Gastroesophageal sphincter (tissue), 4 donors: Measurements from ENCODE around the gene TCTA. TPM values are rescaled to one million over a fixed set of nuclear protein-coding genes. Genes with fewer than 3 reads are reported as not detected.
A peak's percentile ranks its signal among the peaks of the same experiment; 100 is the strongest.
"Not testable (repeated sequence)": the region's sequence is repeated elsewhere in the genome, so short reads cannot be mapped to it uniquely, and the experiment has no call there.

Source experiments
- ATAC-seq: fragments of 150-250 bp; one replicate; pipeline ENCODE4 v1.9.1; 2016; ENCODE audit warnings: mild to moderate bottlenecking, moderate library complexity
- H3K27ac ChIP-seq, 4 donors: fragments of 200-600 bp; sonication (generic) in 3 of 4; 1 replicate in 3 of 4; 2 replicates in 1 of 4; pipeline ENCODE4 v1.5.1; 2016 to 2019
- H3K27me3 ChIP-seq: fragments of 200-600 bp; sonication (generic); one replicate; pipeline ENCODE4 v1.5.1; 2019
- H3K36me3 ChIP-seq, 2 donors: fragments of 200-600 bp; sonication (generic); one replicate each; pipeline ENCODE4 v1.5.1; 2019; ENCODE audit warnings: control low read depth in 1 of 2
- H3K4me1 ChIP-seq, 3 donors: fragments of 200-600 bp; sonication (generic); 1 replicate in 2 of 3; 2 replicates in 1 of 3; pipeline ENCODE4 v1.5.1; 2016 to 2019; ENCODE audit warnings: control low read depth in 2 of 3
- H3K4me3 ChIP-seq, 2 donors: fragments of 200-600 bp; sonication (generic); one replicate each; pipeline ENCODE4 v1.5.1; 2019; ENCODE audit warnings: mild to moderate bottlenecking in 1 of 2, moderate library complexity in 1 of 2
- H3K9me3 ChIP-seq, 3 donors: fragments of 200-600 bp; sonication (generic); one replicate each; pipeline ENCODE4 v1.5.1; 2017 to 2019; ENCODE audit warnings: control low read depth in 2 of 3
- EP300 ChIP-seq: sonication (generic); formaldehyde crosslinking; IDR thresholded peaks from one replicate; pipeline ENCODE4 v1.6.1; 2017; ENCODE audit warnings: antibody characterized with exemption, mild to moderate bottlenecking
- POLR2A ChIP-seq, 2 donors: fragments of 450-650 bp; IDR thresholded peaks; one replicate each; pipeline ENCODE4 v1.6.1; 2017; ENCODE audit warnings: antibody characterized with exemption in 2 of 2, mild to moderate bottlenecking in 2 of 2, moderate library complexity in 1 of 2
- POLR2AphosphoS5 ChIP-seq: sonication (generic); formaldehyde crosslinking; IDR thresholded peaks from one replicate; pipeline ENCODE4 v1.6.1; 2017; ENCODE audit warnings: antibody characterized with exemption
- WGBS, 2 donors: methylation state at CpG; one replicate each; pipeline ENCODE4 v1.1.5; 2018; ENCODE audit warnings: low coverage in 1 of 2; 5-methylcytosine and 5-hydroxymethylcytosine counted together
- total RNA-seq, 4 donors: library from RNA; depleted of rRNA; stranded (reverse); fragments of >200 nt; gene quantifications; one replicate each; pipeline ENCODE4 v1.1.0, GENCODE V29; 2016
- TF ChIP-seq, protein P1 (sequence below), 4 experiments: fragments of 200-600 bp in 2 of 4; fragments of 450-650 bp in 2 of 4; sonication (generic) in 1 of 4; IDR thresholded peaks; one replicate each; pipeline ENCODE4 v1.5.1; 2017 to 2019; ENCODE audit warnings: antibody characterized with exemption in 4 of 4, mild to moderate bottlenecking in 2 of 4, moderate library complexity in 2 of 4

TCTA gene
- total RNA-seq, 4 donors from 2014 or later: 18.6 to 32.1 (median 25.6) TPM

DNA sequence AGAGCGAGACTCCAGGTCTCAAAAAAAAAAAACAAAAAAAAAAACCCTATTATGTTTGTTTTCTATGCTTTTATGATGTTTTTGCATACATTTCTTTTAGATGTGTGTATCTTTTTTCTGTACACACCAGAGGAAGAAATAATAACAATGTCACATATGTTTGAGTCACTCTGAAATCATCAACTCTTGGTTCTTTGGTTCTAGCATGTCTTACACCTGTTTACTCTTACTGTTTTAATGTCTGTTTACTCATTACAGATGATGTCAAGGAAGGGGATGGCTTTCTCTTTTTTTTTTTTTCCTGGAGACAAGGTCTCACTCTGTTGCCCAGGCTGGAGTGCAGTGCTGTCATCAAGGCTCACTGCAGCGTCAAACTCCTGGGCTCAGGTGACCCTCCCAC, 24.5 kb upstream of the TCTA start:
- H3K36me3 ChIP-seq: no peaks in the 10 kb centered on the region
- no peaks in the 10 kb centered on the region for H3K27me3 ChIP-seq
- ATAC-seq: no peak
- H3K9me3 ChIP-seq: no peaks in the 10 kb centered on the region
- H3K4me3 ChIP-seq: no peak overlapping the region
- TF ChIP-seq POLR2AphosphoS5 (no peak), POLR2A (IDR thresholded peaks at IDR 0.05) (no peak)
- H3K4me1 ChIP-seq: peaks cover 0 to 92% (median 7%) of the 10 kb centered on the region in 3 donors
- WGBS, 2 donors: 90 to 93% methylated on average over 1 to 2 of the region's 2 CpGs
- no peak overlapping the region for H3K27ac ChIP-seq

- ATAC-seq: no peak
- Histone ChIP-seq H3K4me3 (no peak overlapping the region), H3K4me1 (peaks cover 0 to 91% (median 12%) of the 10 kb centered on the region in 3 donors), H3K36me3 (no peaks in the 10 kb centered on the region), H3K27me3 (no peaks in the 10 kb centered on the region), H3K27ac (no peak overlapping the region), H3K9me3 (no peaks in the 10 kb centered on the region)
- TF ChIP-seq POLR2A (IDR thresholded peaks at IDR 0.05): no peak
- no peak for TF ChIP-seq POLR2AphosphoS5
- no peak for TF ChIP-seq EP300
- TF ChIP-seq, protein P1, sequence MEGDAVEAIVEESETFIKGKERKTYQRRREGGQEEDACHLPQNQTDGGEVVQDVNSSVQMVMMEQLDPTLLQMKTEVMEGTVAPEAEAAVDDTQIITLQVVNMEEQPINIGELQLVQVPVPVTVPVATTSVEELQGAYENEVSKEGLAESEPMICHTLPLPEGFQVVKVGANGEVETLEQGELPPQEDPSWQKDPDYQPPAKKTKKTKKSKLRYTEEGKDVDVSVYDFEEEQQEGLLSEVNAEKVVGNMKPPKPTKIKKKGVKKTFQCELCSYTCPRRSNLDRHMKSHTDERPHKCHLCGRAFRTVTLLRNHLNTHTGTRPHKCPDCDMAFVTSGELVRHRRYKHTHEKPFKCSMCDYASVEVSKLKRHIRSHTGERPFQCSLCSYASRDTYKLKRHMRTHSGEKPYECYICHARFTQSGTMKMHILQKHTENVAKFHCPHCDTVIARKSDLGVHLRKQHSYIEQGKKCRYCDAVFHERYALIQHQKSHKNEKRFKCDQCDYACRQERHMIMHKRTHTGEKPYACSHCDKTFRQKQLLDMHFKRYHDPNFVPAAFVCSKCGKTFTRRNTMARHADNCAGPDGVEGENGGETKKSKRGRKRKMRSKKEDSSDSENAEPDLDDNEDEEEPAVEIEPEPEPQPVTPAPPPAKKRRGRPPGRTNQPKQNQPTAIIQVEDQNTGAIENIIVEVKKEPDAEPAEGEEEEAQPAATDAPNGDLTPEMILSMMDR (IDR thresholded peaks at IDR 0.05): no peak
- 92 to 100% methylated on average over 1 of the region's 1 CpG for WGBS, 2 donors
Measured at GRCh38 chr3:49388289-49388820, 23.9 kb upstream of the TCTA start.

GRCh38 chr3:49389297-49389696, 22.9 kb upstream of the TCTA start:
- 98 to 100% methylated on average over 1 to 6 of the region's 6 CpGs for WGBS, 2 donors

GRCh38 chr3:49391310-49391709, 20.9 kb upstream of the TCTA start:
- peaks cover 0 to 12% of the 10 kb centered on the region in 2 donors for H3K36me3 ChIP-seq
- not testable (repeated sequence) for H3K4me3 ChIP-seq, ATAC-seq, H3K9me3 ChIP-seq, H3K27me3 ChIP-seq, H3K27ac ChIP-seq
- 75 to 87% methylated on average over 7 to 10 of the region's 10 CpGs for WGBS, 2 donors
- peaks cover 0 to 90% (median 14%) of the 10 kb centered on the region in 3 donors for H3K4me1 ChIP-seq

More at GRCh38 chr3:49389297-49389696, 22.9 kb upstream of the TCTA start:
- H3K36me3 ChIP-seq: no peaks in the 10 kb centered on the region
- TF ChIP-seq POLR2A (IDR thresholded peaks at IDR 0.05): no peak
- TF ChIP-seq EP300: no peak
- no peak for TF ChIP-seq POLR2AphosphoS5
- TF ChIP-seq, protein P1 (IDR thresholded peaks at IDR 0.05): no peak
- no peak overlapping the region for H3K27ac ChIP-seq
- H3K4me1 ChIP-seq: peaks cover 0 to 90% (median 7%) of the 10 kb centered on the region in 3 donors
- H3K27me3 ChIP-seq: no peaks in the 10 kb centered on the region
- ATAC-seq: no peak
- no peak overlapping the region for H3K4me3 ChIP-seq
- H3K9me3 ChIP-seq: no peaks in the 10 kb centered on the region

DNA sequence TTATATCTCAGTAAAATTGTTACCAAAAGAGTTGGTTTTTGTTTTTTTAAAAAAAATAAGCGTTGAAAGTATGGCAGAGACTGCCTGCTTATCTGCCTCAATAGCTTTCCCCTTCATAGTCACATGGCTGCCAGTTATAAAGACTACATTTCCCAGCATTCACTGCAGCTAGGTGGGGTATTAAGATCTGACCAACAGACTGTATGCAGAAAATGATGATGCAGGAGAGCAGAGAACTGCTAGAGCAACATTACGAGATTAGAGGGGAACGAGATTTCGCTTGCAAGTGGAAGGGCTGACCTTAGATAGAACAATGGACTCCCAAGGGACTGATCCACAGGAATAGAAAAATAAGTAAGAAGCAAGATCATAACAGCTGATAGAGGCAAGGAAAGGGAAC, 14.8 kb upstream of the TCTA start:
- no peak for TF ChIP-seq POLR2A (IDR thresholded peaks at IDR 0.05)
- Histone ChIP-seq H3K9me3 (no peaks in the 10 kb centered on the region), H3K4me3 (no peak overlapping the region), H3K4me1 (peaks cover 0 to 98% (median 52%) of the 10 kb centered on the region in 3 donors), H3K27me3 (no peaks in the 10 kb centered on the region), H3K36me3 (peaks cover 0 to 19% of the 10 kb centered on the region in 2 donors), H3K27ac (peak overlapping the region in 3 of 4 donors; percentile 37 to 54 (median 49))
- peak; percentile 70 for ATAC-seq
- 42 to 67% methylated on average over 1 to 4 of the region's 4 CpGs for WGBS, 2 donors

DNA sequence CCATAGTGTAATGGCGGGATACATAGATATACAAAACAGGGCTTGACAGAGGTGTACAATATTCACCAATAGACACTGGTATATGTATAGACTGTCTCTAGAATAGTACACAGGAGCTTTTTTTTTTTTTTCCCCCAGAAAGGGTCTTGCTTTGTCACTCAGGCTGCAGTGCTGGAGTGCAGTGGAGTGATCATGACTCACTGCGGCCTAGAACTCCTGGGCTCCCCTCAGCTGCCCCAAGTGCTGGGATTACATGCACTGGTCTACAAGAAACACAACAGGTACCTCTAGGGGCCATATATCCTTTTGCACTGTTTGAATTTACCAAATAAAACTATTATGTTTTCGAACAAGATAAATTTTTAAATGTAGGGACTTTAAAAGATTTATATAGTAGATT, 12.8 kb upstream of the TCTA start:
- H3K27ac ChIP-seq: no peak overlapping the region

More for the DNA sequence above, 12.8 kb upstream of the TCTA start:
- H3K9me3 ChIP-seq: no peaks in the 10 kb centered on the region
- 90 to 100% methylated on average over 3 of the region's 3 CpGs for WGBS, 2 donors
- H3K4me3 ChIP-seq: no peak overlapping the region
- H3K36me3 ChIP-seq: peaks cover 0 to 29% of the 10 kb centered on the region in 2 donors
- ATAC-seq: no peak
- H3K4me1 ChIP-seq: peaks cover 0 to 99% (median 43%) of the 10 kb centered on the region in 3 donors
- TF ChIP-seq, protein P1 (IDR thresholded peaks at IDR 0.05): no peak
- TF ChIP-seq POLR2AphosphoS5 (no peak), POLR2A (IDR thresholded peaks at IDR 0.05) (no peak), EP300 (no peak)
- H3K27me3 ChIP-seq: no peaks in the 10 kb centered on the region
